ENCODE data around the gene BTBD6.

Gene BTBD6

GRCh38 chr14:105210266-105211025 is 37.9 kb upstream of the BTBD6 start:
- no peak for FAIRE-seq
- TF ChIP-seq TAF1 (IDR thresholded peaks at IDR 0.05; ENCODE audit: low read depth, low read length): no peak
- no peak for TF ChIP-seq POU2F2 (IDR thresholded peaks at IDR 0.05; ENCODE audit: low read depth, low read length)
- DNase-seq (ENCODE audit: insufficient read length, low spot score): no peak

- FAIRE-seq (no peak), DNase-seq (ENCODE audit: insufficient read length, low spot score) (no peak)
- TF ChIP-seq POU2F2 (IDR thresholded peaks at IDR 0.05; ENCODE audit: low read depth, low read length) (no peak), POLR2A (IDR thresholded peaks at IDR 0.05; ENCODE audit: low read depth, low read length) (no peak), SPI1 (IDR thresholded peaks at IDR 0.05; ENCODE audit: low read depth, low read length) (no peak), PAX5 (IDR thresholded peaks at IDR 0.05; ENCODE audit: insufficient read depth, low read length, severe bottlenecking) (no peak)
These were observed 37.1 kb upstream of the BTBD6 start for GRCh38 chr14:105211086-105211757.

GRCh38 chr14:105211758-105212089 is 36.6 kb upstream of the BTBD6 start:
- TF ChIP-seq POLR2AphosphoS5 (IDR thresholded peaks at IDR 0.05; ENCODE audit: low read depth, low read length): no peak
- no peak for TF ChIP-seq PAX5 (IDR thresholded peaks at IDR 0.05; ENCODE audit: insufficient read depth, low read length, severe bottlenecking)
- TF ChIP-seq POLR2A (IDR thresholded peaks at IDR 0.05; ENCODE audit: low read depth, low read length): no peak
- no peak for TF ChIP-seq SPI1 (IDR thresholded peaks at IDR 0.05; ENCODE audit: low read depth, low read length)
- TF ChIP-seq TAF1 (IDR thresholded peaks at IDR 0.05; ENCODE audit: low read depth, low read length): no peak
- no peak for TF ChIP-seq POU2F2 (IDR thresholded peaks at IDR 0.05; ENCODE audit: low read depth, low read length)
- DNase-seq (ENCODE audit: insufficient read length, low spot score) (no peak), FAIRE-seq (no peak)

GRCh38 chr14:105212541-105213300 is 35.6 kb upstream of the BTBD6 start:
- DNase-seq (ENCODE audit: insufficient read length, low spot score) (no peak), FAIRE-seq (no peak)
- no peak for TF ChIP-seq POU2F2 (IDR thresholded peaks at IDR 0.05; ENCODE audit: low read depth, low read length)
- no peak for TF ChIP-seq SPI1 (IDR thresholded peaks at IDR 0.05; ENCODE audit: low read depth, low read length)
- no peak for TF ChIP-seq POLR2AphosphoS5 (IDR thresholded peaks at IDR 0.05; ENCODE audit: low read depth, low read length)
- no peak for TF ChIP-seq PAX5 (IDR thresholded peaks at IDR 0.05; ENCODE audit: insufficient read depth, low read length, severe bottlenecking)
- no peak for TF ChIP-seq TAF1 (IDR thresholded peaks at IDR 0.05; ENCODE audit: low read depth, low read length)
- TF ChIP-seq POLR2A (IDR thresholded peaks at IDR 0.05; ENCODE audit: low read depth, low read length): no peak

GRCh38 chr14:105213361-105213760 is 35.0 kb upstream of the BTBD6 start:
- DNase-seq (ENCODE audit: insufficient read length, low spot score): no peak
- FAIRE-seq: no peak
- TF ChIP-seq POLR2A (IDR thresholded peaks at IDR 0.05; ENCODE audit: low read depth, low read length): no peak
- no peak for TF ChIP-seq SPI1 (IDR thresholded peaks at IDR 0.05; ENCODE audit: low read depth, low read length)
- TF ChIP-seq POU2F2 (IDR thresholded peaks at IDR 0.05; ENCODE audit: low read depth, low read length): no peak
- no peak for TF ChIP-seq POLR2AphosphoS5 (IDR thresholded peaks at IDR 0.05; ENCODE audit: low read depth, low read length)
- TF ChIP-seq TAF1 (IDR thresholded peaks at IDR 0.05; ENCODE audit: low read depth, low read length): no peak
- TF ChIP-seq PAX5 (IDR thresholded peaks at IDR 0.05; ENCODE audit: insufficient read depth, low read length, severe bottlenecking): no peak

- no peak for TF ChIP-seq POU2F2 (IDR thresholded peaks at IDR 0.05; ENCODE audit: low read depth, low read length)
- TF ChIP-seq POLR2AphosphoS5 (IDR thresholded peaks at IDR 0.05; ENCODE audit: low read depth, low read length): no peak
- TF ChIP-seq SPI1 (IDR thresholded peaks at IDR 0.05; ENCODE audit: low read depth, low read length): no peak
- no peak for TF ChIP-seq PAX5 (IDR thresholded peaks at IDR 0.05; ENCODE audit: insufficient read depth, low read length, severe bottlenecking)
- TF ChIP-seq TAF1 (IDR thresholded peaks at IDR 0.05; ENCODE audit: low read depth, low read length): no peak
- TF ChIP-seq POLR2A (IDR thresholded peaks at IDR 0.05; ENCODE audit: low read depth, low read length): no peak
- FAIRE-seq (no peak), DNase-seq (ENCODE audit: insufficient read length, low spot score) (no peak)
These were observed 33.9 kb upstream of the BTBD6 start for GRCh38 chr14:105214324-105214915.

GRCh38 chr14:105215602-105216001 is 32.7 kb upstream of the BTBD6 start:
- DNase-seq (ENCODE audit: insufficient read length, low spot score): no peak
- peak; percentile 91 for FAIRE-seq
- no peak for TF ChIP-seq POLR2AphosphoS5 (IDR thresholded peaks at IDR 0.05; ENCODE audit: low read depth, low read length)
- no peak for TF ChIP-seq TAF1 (IDR thresholded peaks at IDR 0.05; ENCODE audit: low read depth, low read length)
- no peak for TF ChIP-seq PAX5 (IDR thresholded peaks at IDR 0.05; ENCODE audit: insufficient read depth, low read length, severe bottlenecking)
- TF ChIP-seq POLR2A (IDR thresholded peaks at IDR 0.05; ENCODE audit: low read depth, low read length): no peak
- TF ChIP-seq POU2F2 (IDR thresholded peaks at IDR 0.05; ENCODE audit: low read depth, low read length): no peak
- no peak for TF ChIP-seq SPI1 (IDR thresholded peaks at IDR 0.05; ENCODE audit: low read depth, low read length)

- TF ChIP-seq POU2F2 (IDR thresholded peaks at IDR 0.05; ENCODE audit: low read depth, low read length) (no peak), POLR2A (IDR thresholded peaks at IDR 0.05; ENCODE audit: low read depth, low read length) (no peak), SPI1 (IDR thresholded peaks at IDR 0.05; ENCODE audit: low read depth, low read length) (no peak), TAF1 (IDR thresholded peaks at IDR 0.05; ENCODE audit: low read depth, low read length) (no peak), PAX5 (IDR thresholded peaks at IDR 0.05; ENCODE audit: insufficient read depth, low read length, severe bottlenecking) (no peak), POLR2AphosphoS5 (IDR thresholded peaks at IDR 0.05; ENCODE audit: low read depth, low read length) (no peak)
- no peak for DNase-seq (ENCODE audit: insufficient read length, low spot score)
- no peak for FAIRE-seq
These were observed 31.7 kb upstream of the BTBD6 start for GRCh38 chr14:105216490-105217247.

Data from GM12891 (cell line).